PFSK-1 (cell line): ENCODE data around the gene PCED1A.
A peak's percentile ranks its signal among the peaks of the same experiment; 100 is the strongest.

ENCODE experiments used
- FOXP2 ChIP-seq: optimal IDR thresholded peaks from 2 replicates; pipeline ENCODE3; 2011; ENCODE audit warnings: borderline replicate concordance, control low read depth, inconsistent platforms; ENCODE audit not compliant: insufficient read depth; ENCODE audit errors: extremely low read length, extremely low read depth
- POLR2AphosphoS5 ChIP-seq: IDR thresholded peaks from 2 replicates; pipeline ENCODE4 v1.6.1; 2012; ENCODE audit warnings: low read depth, mild to moderate bottlenecking, control low read depth, low read length, moderate library complexity
- SIN3A ChIP-seq: IDR thresholded peaks from 2 replicates; pipeline ENCODE4 v1.6.1; 2012; ENCODE audit warnings: mild to moderate bottlenecking, low read length, moderate library complexity, borderline replicate concordance; ENCODE audit not compliant: insufficient read depth
- TAF1 ChIP-seq: IDR thresholded peaks from 2 replicates; pipeline ENCODE4 v1.6.1; 2012; ENCODE audit warnings: low read length, control low read depth, borderline replicate concordance; ENCODE audit not compliant: insufficient read depth
- TF ChIP-seq, protein P1 (sequence below), 2 experiments: IDR thresholded peaks; 2 replicates each; pipeline versions ENCODE4 v1.6.1 to v1.8.0; 2011 to 2012; ENCODE audit warnings: low read depth in 2 of 2, low read length in 2 of 2, control low read depth in 1 of 2, inconsistent platforms in 1 of 2, mild to moderate bottlenecking in 1 of 2, moderate library complexity in 1 of 2; ENCODE audit not compliant: insufficient read depth in 1 of 2

PCED1A gene

DNA sequence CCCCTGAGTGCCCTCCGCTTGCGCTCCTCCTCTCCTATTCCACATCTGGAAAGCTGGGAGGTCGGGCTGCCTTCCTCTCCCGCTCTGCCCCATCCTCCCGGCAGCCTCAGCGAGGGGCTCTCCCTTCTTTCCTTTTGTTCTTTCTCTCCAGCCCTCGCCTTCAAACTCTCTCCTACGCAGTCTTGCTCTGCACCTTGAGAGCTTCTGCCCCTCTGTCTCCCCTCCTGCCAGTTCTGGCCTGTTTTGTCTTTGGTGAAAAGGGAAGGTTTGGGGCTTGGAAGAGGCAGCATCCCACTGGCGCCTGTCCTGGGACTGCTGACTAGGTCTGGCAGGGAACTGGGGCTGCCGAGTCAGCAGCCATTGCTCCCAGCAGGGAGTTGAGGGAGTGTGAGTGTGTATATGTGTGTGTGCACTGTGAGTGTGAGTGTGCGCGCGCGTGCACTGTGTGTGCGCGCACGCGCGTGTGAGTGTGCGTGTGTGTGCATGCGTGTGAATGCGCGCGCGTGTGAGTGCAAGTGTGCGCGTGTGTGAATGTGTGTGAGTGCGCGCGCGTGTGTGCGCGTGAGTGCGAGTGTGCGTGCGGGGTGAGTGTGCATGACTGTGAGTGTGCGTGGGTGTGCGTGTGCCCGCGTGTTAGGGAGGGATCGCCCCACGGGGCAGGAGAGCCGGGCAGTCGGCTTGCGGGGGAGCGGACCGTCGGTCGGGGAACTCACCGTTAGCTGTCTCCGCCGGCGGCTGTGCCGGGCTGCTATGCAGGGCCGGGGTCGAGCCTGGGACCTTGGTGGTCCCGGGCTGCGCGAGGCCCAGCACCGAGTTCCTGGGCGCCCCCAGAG, 40.6 kb downstream of the PCED1A start:
- TF ChIP-seq TAF1: no peak
- TF ChIP-seq, protein P1, sequence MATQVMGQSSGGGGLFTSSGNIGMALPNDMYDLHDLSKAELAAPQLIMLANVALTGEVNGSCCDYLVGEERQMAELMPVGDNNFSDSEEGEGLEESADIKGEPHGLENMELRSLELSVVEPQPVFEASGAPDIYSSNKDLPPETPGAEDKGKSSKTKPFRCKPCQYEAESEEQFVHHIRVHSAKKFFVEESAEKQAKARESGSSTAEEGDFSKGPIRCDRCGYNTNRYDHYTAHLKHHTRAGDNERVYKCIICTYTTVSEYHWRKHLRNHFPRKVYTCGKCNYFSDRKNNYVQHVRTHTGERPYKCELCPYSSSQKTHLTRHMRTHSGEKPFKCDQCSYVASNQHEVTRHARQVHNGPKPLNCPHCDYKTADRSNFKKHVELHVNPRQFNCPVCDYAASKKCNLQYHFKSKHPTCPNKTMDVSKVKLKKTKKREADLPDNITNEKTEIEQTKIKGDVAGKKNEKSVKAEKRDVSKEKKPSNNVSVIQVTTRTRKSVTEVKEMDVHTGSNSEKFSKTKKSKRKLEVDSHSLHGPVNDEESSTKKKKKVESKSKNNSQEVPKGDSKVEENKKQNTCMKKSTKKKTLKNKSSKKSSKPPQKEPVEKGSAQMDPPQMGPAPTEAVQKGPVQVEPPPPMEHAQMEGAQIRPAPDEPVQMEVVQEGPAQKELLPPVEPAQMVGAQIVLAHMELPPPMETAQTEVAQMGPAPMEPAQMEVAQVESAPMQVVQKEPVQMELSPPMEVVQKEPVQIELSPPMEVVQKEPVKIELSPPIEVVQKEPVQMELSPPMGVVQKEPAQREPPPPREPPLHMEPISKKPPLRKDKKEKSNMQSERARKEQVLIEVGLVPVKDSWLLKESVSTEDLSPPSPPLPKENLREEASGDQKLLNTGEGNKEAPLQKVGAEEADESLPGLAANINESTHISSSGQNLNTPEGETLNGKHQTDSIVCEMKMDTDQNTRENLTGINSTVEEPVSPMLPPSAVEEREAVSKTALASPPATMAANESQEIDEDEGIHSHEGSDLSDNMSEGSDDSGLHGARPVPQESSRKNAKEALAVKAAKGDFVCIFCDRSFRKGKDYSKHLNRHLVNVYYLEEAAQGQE (IDR thresholded peaks at IDR 0.05; ENCODE audit: insufficient read depth in 1 of 2, low read depth in 2 of 2, low read length in 2 of 2): peak in 1 of 2 experiments; percentile 63; a peak in 1 of 4 replicates
- TF ChIP-seq FOXP2: no peak
- TF ChIP-seq SIN3A: no peak
- TF ChIP-seq POLR2AphosphoS5: no peak

DNA sequence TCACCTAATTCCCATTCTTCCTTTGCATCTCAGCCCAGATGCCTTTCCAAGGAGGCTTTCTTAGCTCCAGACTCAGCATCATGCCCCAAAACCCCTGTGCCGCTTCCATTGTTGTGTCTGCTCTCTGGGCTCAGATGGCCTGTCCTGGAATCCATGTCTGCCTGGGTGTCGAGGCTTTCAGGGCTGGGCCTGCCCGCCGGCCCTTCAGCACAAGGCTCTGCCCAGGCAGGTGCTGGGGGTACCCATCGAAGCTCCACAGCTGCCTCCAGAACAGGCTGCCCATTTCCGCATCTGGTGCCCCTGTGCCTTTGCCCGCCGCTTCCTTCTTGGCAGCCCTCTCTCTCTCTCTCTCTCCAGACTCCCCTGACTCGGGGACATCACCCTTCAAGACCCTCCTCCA, 41.2 kb downstream of the PCED1A start:
- TF ChIP-seq TAF1: no peak
- no peak for TF ChIP-seq POLR2AphosphoS5
- no peak for TF ChIP-seq FOXP2
- TF ChIP-seq SIN3A: no peak
- TF ChIP-seq, protein P1 (IDR thresholded peaks at IDR 0.05; ENCODE audit: insufficient read depth in 1 of 2, low read depth in 2 of 2, low read length in 2 of 2): no peak

DNA sequence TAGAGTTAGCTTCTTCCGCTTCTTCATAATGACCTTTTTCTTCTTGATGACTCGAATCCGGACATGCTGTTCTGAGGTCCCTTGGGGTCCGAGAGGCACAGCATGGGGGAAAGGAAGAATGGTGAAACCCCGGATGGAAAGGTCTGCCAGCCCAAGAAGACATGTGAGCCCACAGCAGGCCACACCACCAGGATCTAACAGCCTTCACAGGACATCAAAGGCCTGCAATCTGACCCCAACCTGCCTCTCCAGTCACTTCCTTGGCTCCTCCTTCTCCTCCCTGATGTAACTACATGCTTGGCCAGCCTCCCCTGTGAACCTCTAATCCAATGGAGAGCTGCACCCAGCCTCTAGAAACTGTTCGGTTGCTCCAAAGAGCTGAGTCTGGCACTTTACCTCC, 41.6 kb downstream of the PCED1A start:
- TF ChIP-seq SIN3A: no peak
- TF ChIP-seq TAF1: no peak
- TF ChIP-seq, protein P1 (IDR thresholded peaks at IDR 0.05; ENCODE audit: insufficient read depth in 1 of 2, low read depth in 2 of 2, low read length in 2 of 2): no peak
- TF ChIP-seq POLR2AphosphoS5: no peak
- TF ChIP-seq FOXP2: no peak

DNA sequence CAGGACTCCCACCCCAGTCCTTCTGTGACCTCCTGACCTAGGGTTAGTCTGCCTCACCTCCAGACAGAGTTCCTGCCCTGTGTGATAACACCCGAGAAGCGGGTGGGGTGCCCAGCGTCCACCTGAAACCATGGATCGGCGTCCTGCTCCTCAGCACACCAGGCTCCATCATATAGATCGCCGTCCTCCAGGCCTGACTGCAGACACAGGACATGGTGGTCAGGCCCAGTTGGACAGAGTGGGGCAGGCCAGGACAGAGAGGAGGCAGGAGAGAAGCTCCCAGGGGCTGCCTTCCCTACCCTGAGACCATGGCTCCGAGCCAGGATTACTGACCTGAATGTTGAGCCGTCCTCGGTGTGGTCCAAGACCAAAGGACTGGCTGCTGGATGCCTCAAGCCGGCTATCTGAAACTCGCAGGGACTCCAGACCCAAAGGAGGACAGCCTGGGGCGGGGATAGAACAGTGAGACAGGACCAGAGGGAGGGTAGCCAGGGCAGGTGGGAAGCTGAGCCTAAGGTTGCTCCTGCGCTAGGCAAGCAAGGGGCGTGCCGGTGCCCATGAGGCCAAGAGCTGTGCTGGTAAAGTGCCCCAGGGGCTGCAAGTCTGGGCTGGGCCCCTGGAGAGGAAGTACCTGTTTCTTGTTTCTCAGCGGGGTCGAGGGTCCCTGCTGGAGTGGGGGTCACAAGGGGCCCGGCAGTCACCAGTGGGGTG, 42.2 kb downstream of the PCED1A start:
- TF ChIP-seq TAF1: no peak

DNA sequence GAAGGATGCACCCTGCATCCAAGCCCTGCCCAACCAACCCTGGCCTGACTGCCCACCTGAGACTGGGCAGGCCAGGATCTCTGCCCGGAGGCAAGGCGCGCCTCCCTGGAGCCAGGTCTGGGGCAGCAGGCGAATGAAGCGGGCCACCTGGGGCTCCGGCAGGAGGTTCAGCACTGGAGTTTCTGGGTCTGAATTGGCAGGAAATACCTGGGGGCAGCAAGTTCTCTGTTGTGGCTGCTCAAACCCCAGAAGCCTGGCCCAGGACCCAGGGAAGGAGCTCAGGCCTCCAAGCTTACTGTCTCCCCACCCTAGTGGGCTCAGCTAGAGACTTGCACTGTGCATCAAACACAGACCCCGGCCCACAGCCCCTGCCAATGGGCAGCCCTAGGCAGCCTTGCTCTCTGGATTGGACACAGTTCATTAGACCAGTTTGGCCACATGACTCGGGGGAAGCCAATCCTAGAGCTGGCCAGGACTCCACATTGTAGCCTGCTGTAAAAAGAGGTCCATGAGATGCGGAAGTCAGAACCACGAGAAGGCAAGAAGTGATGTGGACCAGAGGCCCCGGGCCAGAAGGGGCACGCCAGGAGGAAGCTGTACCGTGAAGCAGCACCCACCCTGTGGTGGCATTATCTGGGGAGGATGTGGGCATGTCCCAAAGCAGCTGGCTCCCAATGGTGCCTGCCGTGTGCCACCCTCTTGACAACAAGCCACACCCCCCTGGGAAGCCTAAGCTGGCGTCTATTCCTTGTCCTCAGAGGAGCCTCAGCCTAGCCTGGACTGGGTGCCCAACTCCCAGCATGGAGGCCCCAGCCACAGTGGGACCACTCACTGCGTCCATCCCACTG, 43.1 kb downstream of the PCED1A start:
- TF ChIP-seq, protein P1 (IDR thresholded peaks at IDR 0.05; ENCODE audit: insufficient read depth in 1 of 2, low read depth in 2 of 2, low read length in 2 of 2): no peak
- TF ChIP-seq TAF1: no peak
- TF ChIP-seq SIN3A: no peak
- TF ChIP-seq POLR2AphosphoS5: no peak
- TF ChIP-seq FOXP2: no peak
